Activated naive CD4-positive, alpha-beta T cell treated with anti-CD3 and anti-CD28 coated beads, Interleukin-2, amount 10 ng/mL, durations not matched to agents 7 days and 5 days (primary cell): Measurements from ENCODE around the gene EIF3I.
"Not testable (repeated sequence)": the region's sequence is repeated elsewhere in the genome, so short reads cannot be mapped to it uniquely, and the experiment has no call there.

ENCODE experiments used
- CTCF ChIA-PET: fragments of 350-600 bp; sonication (Branson Sonifier 250); formaldehyde crosslinking; loops from one replicate; lab custom pipeline; 2021; ENCODE audit warnings: antibody characterized with exemption; lab: Charles Lee
- DNase-seq: peaks from one replicate; pipeline ENCODE4 v3.0.0-alpha.2; 2020
- H3K27ac Mint-ChIP-seq: one replicate; pipeline ENCODE4 v1.8.0; 2021; ENCODE audit warnings: mild to moderate bottlenecking, moderate library complexity, mixed read lengths
- H3K27me3 Mint-ChIP-seq: one replicate; pipeline ENCODE4 v1.8.0; 2021; ENCODE audit warnings: mild to moderate bottlenecking, mixed read lengths
- H3K36me3 Mint-ChIP-seq: one replicate; pipeline ENCODE4 v1.8.0; 2021; ENCODE audit warnings: mixed read lengths
- H3K4me1 Mint-ChIP-seq: one replicate; pipeline ENCODE4 v1.8.0; 2021; ENCODE audit warnings: mixed read lengths
- H3K4me3 Mint-ChIP-seq: one replicate; pipeline ENCODE4 v1.8.0; 2021; ENCODE audit warnings: mild to moderate bottlenecking, moderate library complexity, mixed read lengths
- H3K9me3 Mint-ChIP-seq: one replicate; pipeline ENCODE4 v1.8.0; 2021; ENCODE audit warnings: mixed read lengths

EIF3I gene

GRCh38 chr1:32247983-32248889 is 26.0 kb downstream of the EIF3I start:
- peaks cover 55% of the 10 kb centered on the region for H3K4me1 Mint-ChIP-seq
- peak overlapping the region; percentile 96 for H3K27ac Mint-ChIP-seq
- peak overlapping the region; percentile 67 for H3K4me3 Mint-ChIP-seq
- no peaks in the 10 kb centered on the region for H3K27me3 Mint-ChIP-seq
- CTCF ChIA-PET = interaction anchor here (0.9 to 5.9 kb wide), 19 partner anchors 9 to 175 kb away, joined by 3 to 61 read pairs (median 5); partner anchors contain the start of genes EIF3I, HDAC1, TMEM234 and TMEM39B
- H3K9me3 Mint-ChIP-seq = no peaks in the 10 kb centered on the region
- H3K36me3 Mint-ChIP-seq = peaks cover 21% of the 10 kb centered on the region
- peak; percentile 85 for DNase-seq

DNA sequence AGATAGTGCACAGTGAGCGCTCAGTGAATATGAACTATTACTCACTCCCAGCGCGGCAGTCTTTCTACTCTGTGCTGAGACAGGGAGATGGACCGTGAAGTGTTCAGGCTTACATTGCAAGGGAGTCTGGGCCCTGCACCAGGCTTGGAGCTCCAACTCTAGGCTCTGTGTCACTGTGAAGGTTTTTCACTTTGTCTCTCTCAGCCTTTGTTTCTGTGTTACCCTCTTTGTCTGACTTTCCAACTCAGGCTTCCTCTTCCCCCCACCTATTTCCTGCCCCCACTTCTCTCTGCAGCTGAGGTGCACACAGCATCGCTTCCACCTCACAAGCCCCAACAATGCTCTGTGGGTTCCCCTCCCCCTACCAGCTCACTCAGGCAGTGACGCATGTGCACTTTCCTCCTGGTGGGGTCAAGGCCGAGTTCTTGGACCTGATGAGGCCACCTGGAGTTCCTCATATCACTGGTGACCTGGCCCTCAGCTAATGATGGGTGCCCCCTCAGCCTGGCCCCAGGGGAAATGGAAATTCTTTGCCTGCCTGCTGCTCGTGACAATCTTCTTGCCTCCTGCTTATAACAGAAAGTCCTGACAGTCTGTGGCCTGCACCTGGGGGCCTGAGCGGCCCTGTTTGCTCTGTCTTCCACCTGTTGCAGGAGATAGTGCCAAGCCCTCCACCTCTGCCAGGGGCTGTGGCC is 27.8 kb downstream of the EIF3I start:
- Mint-ChIP-seq H3K4me1 (peaks cover 58% of the 10 kb centered on the region), H3K4me3 (peak overlapping the region; percentile 99), H3K9me3 (no peaks in the 10 kb centered on the region), H3K36me3 (peaks cover 32% of the 10 kb centered on the region), H3K27me3 (no peaks in the 10 kb centered on the region), H3K27ac (peak overlapping the region; percentile 96)
- CTCF ChIA-PET = interaction anchor here (1.0 to 5.9 kb wide), 7 partner anchors 9 to 34 kb away, joined by 3 to 61 read pairs (median 22); partner anchors contain the start of genes EIF3I and TMEM234
- DNase-seq = peak; percentile 91

GRCh38 chr1:32250893-32251716 is 28.9 kb downstream of the EIF3I start, which contains the start of gene LCK:
LCK (plus strand) TSS chr1:32251265; CDS start chr1:32274330, 23,065 bp downstream.
- no peaks in the 10 kb centered on the region for H3K9me3 Mint-ChIP-seq
- H3K4me3 Mint-ChIP-seq = peak within 1 kb of the TSS; percentile 99
- H3K36me3 Mint-ChIP-seq = peaks cover 38% of the 10 kb centered on the region
- peak within 1 kb of the TSS; percentile 96 for H3K27ac Mint-ChIP-seq
- H3K4me1 Mint-ChIP-seq = peaks cover 55% of the 10 kb centered on the region
- H3K27me3 Mint-ChIP-seq = no peaks in the 10 kb centered on the region
- CTCF ChIA-PET = interaction anchor here (3.5 to 5.9 kb wide), 4 partner anchors 13 to 35 kb away, joined by 16 to 61 read pairs (median 36); no protein-coding TSS in a partner anchor
- peak; percentile 78 for DNase-seq

- Mint-ChIP-seq H3K4me1 (peaks cover 44% of the 10 kb centered on the region), H3K36me3 (peaks cover 60% of the 10 kb centered on the region), H3K9me3 (no peaks in the 10 kb centered on the region), H3K27me3 (no peaks in the 10 kb centered on the region), H3K4me3 (peak overlapping the region; percentile 99), H3K27ac (peak overlapping the region; percentile 93)
- peak; percentile 49 for DNase-seq
- CTCF ChIA-PET = interaction anchor here (1.7 to 3.3 kb wide), 2 partner anchors 14 to 39 kb away, joined by 11 to 12 read pairs; no protein-coding TSS in a partner anchor
Observed at GRCh38 chr1:32255072-32256071, 33.2 kb downstream of the EIF3I start.

GRCh38 chr1:32256473-32257226 is 34.4 kb downstream of the EIF3I start:
- CTCF ChIA-PET = interaction anchor here (1.0 to 3.3 kb wide), 5 partner anchors 8 to 41 kb away, joined by 3 to 12 read pairs (median 5); no protein-coding TSS in a partner anchor
- Mint-ChIP-seq H3K4me1 (peaks cover 46% of the 10 kb centered on the region), H3K27me3 (no peaks in the 10 kb centered on the region), H3K27ac (peak overlapping the region; percentile 96), H3K9me3 (no peaks in the 10 kb centered on the region), H3K36me3 (peaks cover 59% of the 10 kb centered on the region), H3K4me3 (peak overlapping the region; percentile 81)
- DNase-seq = no peak

- Mint-ChIP-seq H3K36me3 (peaks cover 54% of the 10 kb centered on the region), H3K27ac (peak overlapping the region; percentile 96), H3K27me3 (no peaks in the 10 kb centered on the region), H3K9me3 (no peaks in the 10 kb centered on the region), H3K4me3 (peak overlapping the region; percentile 81), H3K4me1 (peaks cover 46% of the 10 kb centered on the region)
- no peak for DNase-seq
- CTCF ChIA-PET = interaction anchor here (1.0 to 3.3 kb wide), 4 partner anchors 9 to 34 kb away, joined by 3 to 11 read pairs (median 4); no protein-coding TSS in a partner anchor
Observed at GRCh38 chr1:32257227-32257508, 35.0 kb downstream of the EIF3I start.

- not testable (repeated sequence) for H3K27me3 Mint-ChIP-seq, H3K9me3 Mint-ChIP-seq, DNase-seq, H3K4me3 Mint-ChIP-seq
- CTCF ChIA-PET = interaction anchor here (1.0 to 4.4 kb wide), 2 partner anchors 14 to 22 kb away, joined by 3 to 23 read pairs; no protein-coding TSS in a partner anchor
- H3K27ac Mint-ChIP-seq = peak overlapping the region; percentile 86
- peaks cover 37% of the 10 kb centered on the region for H3K36me3 Mint-ChIP-seq
- peaks cover 64% of the 10 kb centered on the region for H3K4me1 Mint-ChIP-seq
Observed at GRCh38 chr1:32263236-32263593, 41.0 kb downstream of the EIF3I start.

- peaks cover 62% of the 10 kb centered on the region for H3K4me1 Mint-ChIP-seq
- peaks cover 37% of the 10 kb centered on the region for H3K36me3 Mint-ChIP-seq
- peak; percentile 47 for DNase-seq
- H3K4me3 Mint-ChIP-seq = peak overlapping the region; percentile 42
- CTCF ChIA-PET = interaction anchor here (4.4 kb wide), 1 partner anchor 14 kb away, joined by 23 read pairs; no protein-coding TSS in a partner anchor
- H3K27ac Mint-ChIP-seq = peak overlapping the region; percentile 86
- no peaks in the 10 kb centered on the region for H3K27me3 Mint-ChIP-seq
- H3K9me3 Mint-ChIP-seq = no peaks in the 10 kb centered on the region
Observed at GRCh38 chr1:32263744-32264143, 41.5 kb downstream of the EIF3I start.

DNA sequence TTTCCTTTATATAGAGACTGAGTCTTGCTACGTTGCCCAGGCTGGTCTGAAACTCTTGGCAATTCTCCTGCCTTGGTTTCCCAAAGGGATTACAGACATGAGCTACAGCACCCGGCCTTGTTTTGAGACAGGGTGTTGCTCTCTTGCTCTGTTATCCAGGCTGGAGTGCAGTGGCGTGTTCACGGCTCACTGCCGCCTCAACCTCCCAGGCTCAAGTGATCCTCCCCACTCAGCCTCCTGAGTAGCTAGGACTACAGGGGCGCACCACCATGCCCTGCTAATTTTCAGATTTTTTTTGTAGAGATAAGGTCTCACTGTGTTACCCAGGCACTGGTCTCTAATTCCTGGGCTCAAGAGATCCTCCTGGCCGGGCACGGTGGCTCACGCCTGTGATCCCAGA is 43.6 kb downstream of the EIF3I start:
- no peak for DNase-seq
- H3K36me3 Mint-ChIP-seq = peaks cover 32% of the 10 kb centered on the region
- no peaks in the 10 kb centered on the region for H3K27me3 Mint-ChIP-seq
- peaks cover 61% of the 10 kb centered on the region for H3K4me1 Mint-ChIP-seq
- peak overlapping the region; percentile 4 for H3K4me3 Mint-ChIP-seq
- peak overlapping the region; percentile 86 for H3K27ac Mint-ChIP-seq
- no peaks in the 10 kb centered on the region for H3K9me3 Mint-ChIP-seq
- CTCF ChIA-PET = interaction anchor here (1.0 to 4.4 kb wide), 3 partner anchors 8 to 25 kb away, joined by 3 to 23 read pairs (median 4); no protein-coding TSS in a partner anchor

- Mint-ChIP-seq H3K27ac (peak overlapping the region; percentile 99), H3K36me3 (peaks cover 43% of the 10 kb centered on the region), H3K4me3 (peak overlapping the region; percentile 72), H3K27me3 (no peaks in the 10 kb centered on the region), H3K9me3 (no peaks in the 10 kb centered on the region), H3K4me1 (peaks cover 71% of the 10 kb centered on the region)
- CTCF ChIA-PET = interaction anchor here (2.1 kb wide), 1 partner anchor 27 kb away, joined by 5 read pairs; no protein-coding TSS in a partner anchor
- DNase-seq = peak; percentile 43
Observed at GRCh38 chr1:32266921-32267591, 44.8 kb downstream of the EIF3I start.

DNA sequence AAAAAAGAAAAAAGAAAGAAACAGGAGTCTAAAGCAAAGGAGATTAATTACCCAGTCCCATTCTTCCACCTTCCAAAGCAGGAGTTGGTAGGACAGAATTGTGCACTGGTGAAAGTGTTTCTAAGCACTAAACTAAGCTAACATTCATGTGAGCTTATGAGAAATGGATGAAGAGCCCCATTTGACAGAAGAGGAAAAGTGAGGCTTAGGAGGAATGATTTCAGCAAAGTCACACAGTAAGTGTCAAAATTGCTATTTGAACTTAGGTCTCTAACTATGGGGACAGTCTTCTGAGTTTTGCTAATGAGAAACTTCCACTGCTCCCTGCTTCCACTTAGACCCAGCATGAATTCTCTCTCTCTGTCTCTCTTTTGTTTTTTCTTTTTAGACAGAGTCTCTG is 47.5 kb downstream of the EIF3I start:
- CTCF ChIA-PET = interaction anchor here (0.9 to 1.6 kb wide), 2 partner anchors 21 to 54 kb away, joined by 3 to 7 read pairs; no protein-coding TSS in a partner anchor
- peaks cover 58% of the 10 kb centered on the region for H3K36me3 Mint-ChIP-seq
- H3K4me3 Mint-ChIP-seq = no peak overlapping the region
- H3K27me3 Mint-ChIP-seq = peaks cover 5% of the 10 kb centered on the region
- peaks cover 76% of the 10 kb centered on the region for H3K4me1 Mint-ChIP-seq
- DNase-seq = no peak
- no peaks in the 10 kb centered on the region for H3K9me3 Mint-ChIP-seq
- H3K27ac Mint-ChIP-seq = peak overlapping the region; percentile 85
